ENCODE measurements around the gene DCDC2B.

DNA sequence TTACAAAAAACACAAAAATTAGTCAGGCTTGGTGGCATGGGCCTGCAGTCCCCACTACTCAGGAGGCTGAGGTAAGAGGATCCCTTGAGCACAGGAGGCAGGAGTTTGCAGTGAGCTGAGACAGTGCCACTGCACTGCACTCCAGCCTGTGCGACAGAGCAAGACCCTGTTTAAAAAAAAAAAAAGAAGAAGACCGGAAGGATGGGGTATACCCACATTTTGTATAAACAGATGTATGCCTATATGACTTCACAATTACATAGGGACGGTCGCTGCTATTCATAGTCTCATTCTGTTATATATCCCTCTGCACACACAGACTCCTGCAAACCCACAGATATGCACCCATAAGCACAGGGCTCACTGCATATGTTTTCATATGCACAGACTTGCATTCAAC lies 54.9 kb downstream of the DCDC2B start:
- TF ChIP-seq, protein P1, sequence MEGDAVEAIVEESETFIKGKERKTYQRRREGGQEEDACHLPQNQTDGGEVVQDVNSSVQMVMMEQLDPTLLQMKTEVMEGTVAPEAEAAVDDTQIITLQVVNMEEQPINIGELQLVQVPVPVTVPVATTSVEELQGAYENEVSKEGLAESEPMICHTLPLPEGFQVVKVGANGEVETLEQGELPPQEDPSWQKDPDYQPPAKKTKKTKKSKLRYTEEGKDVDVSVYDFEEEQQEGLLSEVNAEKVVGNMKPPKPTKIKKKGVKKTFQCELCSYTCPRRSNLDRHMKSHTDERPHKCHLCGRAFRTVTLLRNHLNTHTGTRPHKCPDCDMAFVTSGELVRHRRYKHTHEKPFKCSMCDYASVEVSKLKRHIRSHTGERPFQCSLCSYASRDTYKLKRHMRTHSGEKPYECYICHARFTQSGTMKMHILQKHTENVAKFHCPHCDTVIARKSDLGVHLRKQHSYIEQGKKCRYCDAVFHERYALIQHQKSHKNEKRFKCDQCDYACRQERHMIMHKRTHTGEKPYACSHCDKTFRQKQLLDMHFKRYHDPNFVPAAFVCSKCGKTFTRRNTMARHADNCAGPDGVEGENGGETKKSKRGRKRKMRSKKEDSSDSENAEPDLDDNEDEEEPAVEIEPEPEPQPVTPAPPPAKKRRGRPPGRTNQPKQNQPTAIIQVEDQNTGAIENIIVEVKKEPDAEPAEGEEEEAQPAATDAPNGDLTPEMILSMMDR (conservative IDR thresholded peaks at IDR 0.05; ENCODE audit: low read depth, low read length): no peak
- no peak for TF ChIP-seq EZH2 (IDR thresholded peaks at IDR 0.05; ENCODE audit: borderline replicate concordance, low read depth, low read length, poor library complexity, severe bottlenecking)

All from A673 (cell line).